ENCODE measurements around the gene UFD1. TPM values are rescaled to one million over a fixed set of nuclear protein-coding genes. Genes with fewer than 3 reads are reported as not detected.
A peak's percentile ranks its signal among the peaks of the same experiment; 100 is the strongest.

Gene UFD1
- total RNA-seq, 2 donors from 2014 or later = 76.3 to 79.2 TPM

GRCh38 chr22:19402642-19403191, 76.3 kb downstream of the UFD1 start:
- no peaks in the 10 kb centered on the region for H3K9me3 ChIP-seq (ENCODE audit: control insufficient read depth, low read length, poor library complexity, severe bottlenecking)
- Mint-ChIP-seq H3K36me3 (ENCODE audit: low read depth) (peaks cover 15% of the 10 kb centered on the region), H3K4me1 (peaks cover 21% of the 10 kb centered on the region), H3K4me3 (no peak overlapping the region), H3K27ac (no peak overlapping the region), H3K27me3 (no peaks in the 10 kb centered on the region)
- DNase-seq (no peak), ATAC-seq (no peak)

GRCh38 chr22:19401483-19401882, 77.5 kb downstream of the UFD1 start:
- Mint-ChIP-seq H3K27ac (no peak overlapping the region), H3K27me3 (no peaks in the 10 kb centered on the region), H3K4me3 (no peak overlapping the region), H3K4me1 (peaks cover 21% of the 10 kb centered on the region), H3K36me3 (ENCODE audit: low read depth) (peaks cover 15% of the 10 kb centered on the region)
- no peak for ATAC-seq
- H3K9me3 ChIP-seq (ENCODE audit: control insufficient read depth, low read length, poor library complexity, severe bottlenecking) = no peaks in the 10 kb centered on the region
- no peak for DNase-seq

DNA sequence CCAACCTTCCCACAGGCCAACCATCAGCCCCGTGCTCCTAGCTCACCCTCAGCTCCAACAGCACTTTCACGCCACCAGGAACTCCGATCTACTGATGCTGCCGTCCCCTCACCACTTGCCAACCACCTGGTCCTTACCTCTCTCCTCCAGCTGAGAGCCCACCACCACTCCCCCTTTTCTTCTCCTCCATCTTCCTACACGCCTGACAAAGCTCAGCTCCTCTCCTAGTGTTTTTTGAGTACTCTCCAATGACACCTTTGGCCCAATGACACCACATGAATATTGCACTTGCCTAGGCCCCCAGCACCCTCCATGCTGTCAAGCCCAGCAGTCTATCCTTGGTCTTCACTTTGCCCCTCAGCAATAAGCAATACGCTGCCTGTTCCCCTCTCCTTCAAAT, 78.1 kb downstream of the UFD1 start:
- no peak for ATAC-seq

More for the DNA sequence above, 78.1 kb downstream of the UFD1 start:
- H3K27ac Mint-ChIP-seq = peak overlapping the region; percentile 82
- peaks cover 15% of the 10 kb centered on the region for H3K36me3 Mint-ChIP-seq (ENCODE audit: low read depth)
- no peaks in the 10 kb centered on the region for H3K27me3 Mint-ChIP-seq
- no peak overlapping the region for H3K4me3 Mint-ChIP-seq
- DNase-seq = no peak
- H3K4me1 Mint-ChIP-seq = peaks cover 19% of the 10 kb centered on the region
- H3K9me3 ChIP-seq (ENCODE audit: control insufficient read depth, low read length, poor library complexity, severe bottlenecking) = no peaks in the 10 kb centered on the region

Other genes starting within 250 kb of the UFD1 start
- gene CLTCL1, start 187.5 kb downstream of the UFD1 start, total RNA-seq = 1 to 10 TPM in 1 of 2 donors, under 1 TPM in 1; 0.16 to 1.0 TPM
- 10 to 100 TPM; 23.1 to 24.9 TPM for gene HIRA, start 47.5 kb downstream of the UFD1 start, total RNA-seq
- 10 to 100 TPM; 10.2 to 11.1 TPM for gene MRPL40, start 46.6 kb downstream of the UFD1 start, total RNA-seq
- gene C22orf39, start 31.5 kb downstream of the UFD1 start, total RNA-seq = 10 to 100 TPM; 31.6 to 32.7 TPM
- gene CDC45, start 727 bp upstream of the UFD1 start, total RNA-seq = under 1 TPM; 0.32 to 0.37 TPM
- gene CLDN5, start 45.2 kb upstream of the UFD1 start, total RNA-seq = 10 to 100 TPM in 1 of 2 donors, under 1 TPM in 1; 0.87 to 20.0 TPM
- 10 to 100 TPM in 1 of 2 donors, 1 to 10 TPM in 1; 2.8 to 54.7 TPM for gene SEPTIN5, start 235.3 kb upstream of the UFD1 start, total RNA-seq
- 100 to 1,000 TPM in 1 of 2 donors, 1 to 10 TPM in 1; 3.5 to 113 TPM for gene GP1BB, start 244.3 kb upstream of the UFD1 start, total RNA-seq